Adrenal gland (tissue), 12 donors: ENCODE measurements around the gene FURIN. TPM values are rescaled to one million over a fixed set of nuclear protein-coding genes. Genes with fewer than 3 reads are reported as not detected.

Source experiments
- DNase-seq, 7 donors: peaks; one replicate each; pipeline ENCODE4 v3.0.0-alpha.2; 2019 to 2020
- H3K27ac ChIP-seq, 5 donors: fragments of 200-600 bp; sonication (generic) in 4 of 5; 1 replicate in 3 of 5; 2 replicates in 2 of 5; pipeline versions ENCODE4 v1.5.1 to v1.8.0; 2016 to 2020; ENCODE audit warnings: mild to moderate bottlenecking in 1 of 5
- H3K27me3 ChIP-seq: fragments of 200-600 bp; 2 replicates; pipeline ENCODE4 v1.8.0; 2021
- H3K36me3 ChIP-seq, 2 donors: fragments of 200-600 bp; replicated peaks in 1 of 2; 1 replicate in 1 of 2; 2 replicates in 1 of 2; pipeline versions ENCODE4 v1.5.1 to v1.8.0; 2018 to 2022
- H3K4me1 ChIP-seq, 2 donors: fragments of 200-600 bp; replicated peaks in 1 of 2; 1 replicate in 1 of 2; 2 replicates in 1 of 2; pipeline versions ENCODE4 v1.5.1 to v1.8.0; 2018 to 2021
- H3K4me3 ChIP-seq, 4 donors: fragments of 200-600 bp; sonication (generic) in 3 of 4; one replicate each; pipeline ENCODE4 v1.5.1; 2016 to 2018
- H3K9me3 ChIP-seq, 3 donors: fragments of 200-600 bp; sonication (generic) in 1 of 3; replicated peaks in 1 of 3; 1 replicate in 2 of 3; 2 replicates in 1 of 3; pipeline versions ENCODE4 v1.5.1 to v1.8.0; 2016 to 2021
- CTCF ChIP-seq, 6 experiments: fragments of 450-650 bp in 4 of 6; fragments of 200-600 bp in 2 of 6; sonication (generic) in 1 of 6; IDR thresholded peaks; 1 replicate in 5 of 6; 2 replicates in 1 of 6; pipeline versions ENCODE4 v1.5.1 to v1.8.0; 2016 to 2021; ENCODE audit warnings: antibody characterized with exemption in 6 of 6, mild to moderate bottlenecking in 2 of 6, moderate library complexity in 1 of 6
- POLR2A ChIP-seq, 2 donors: fragments of 450-650 bp; IDR thresholded peaks; one replicate each; pipeline ENCODE4 v1.6.1; 2017; ENCODE audit warnings: antibody characterized with exemption in 2 of 2, mild to moderate bottlenecking in 2 of 2, moderate library complexity in 1 of 2
- WGBS, 4 donors: extraction: QIAGEN DNeasy Blood & Tissue Kit in 2 of 4; methylation state at CpG; one replicate each; pipeline versions ENCODE4 v1.1.5 to v1.1.7; 2013 to 2017; 5-methylcytosine and 5-hydroxymethylcytosine counted together
- intact Hi-C, 2 donors: fragments of 100-400 bp; cut with DNase I; formaldehyde crosslinking; loops; one replicate each; pipeline versions ENCODE4 v1.14.1 to v1.15.0; 2022 to 2023
- polyA plus RNA-seq, 3 donors: library from polyadenylated mRNA; stranded (reverse); fragments of 200-250 nt in 2 of 3; fragments of 350-450 nt in 1 of 3; fragmentation: Illumina TruSeq in 1 of 3; extraction: RNeasy Lipid Tissue Mini Kit (QIAGEN cat#74804) in 1 of 3; gene quantifications; one replicate each; pipeline ENCODE4 v1.2.3, GENCODE V29; 2013 to 2014
- total RNA-seq, 9 donors: library from RNA; depleted of rRNA in 4 of 9; stranded (reverse); fragments of >200 nt in 4 of 9; fragments of 120-200 nt in 1 of 9; fragmentation: NEBNext Ultra II Directional in 1 of 9; extraction: Animal tissue kit (Norgen Biotek cat#: 25700) in 1 of 9; gene quantifications; one replicate each; pipeline versions ENCODE4 v1.1.0 to v1.2.4, GENCODE V29; 2013 to 2023
- donor health status: healthy with polysubstance abuse.
- donor health status: Bipolar disorder and iron deficiency.
- donor health status: DM: yes; HTN: yes; CAD: no.
- donor health status: DM: no; HTN: no; CAD: no.
- donor health status: DM: no; HTN: no; CAD: no.
- donor health status: DM: yes; HTN: yes; CAD: no.

Gene FURIN
- total and polyA plus RNA-seq, 12 donors: 11.5 to 119 (median 45.2) TPM

DNA sequence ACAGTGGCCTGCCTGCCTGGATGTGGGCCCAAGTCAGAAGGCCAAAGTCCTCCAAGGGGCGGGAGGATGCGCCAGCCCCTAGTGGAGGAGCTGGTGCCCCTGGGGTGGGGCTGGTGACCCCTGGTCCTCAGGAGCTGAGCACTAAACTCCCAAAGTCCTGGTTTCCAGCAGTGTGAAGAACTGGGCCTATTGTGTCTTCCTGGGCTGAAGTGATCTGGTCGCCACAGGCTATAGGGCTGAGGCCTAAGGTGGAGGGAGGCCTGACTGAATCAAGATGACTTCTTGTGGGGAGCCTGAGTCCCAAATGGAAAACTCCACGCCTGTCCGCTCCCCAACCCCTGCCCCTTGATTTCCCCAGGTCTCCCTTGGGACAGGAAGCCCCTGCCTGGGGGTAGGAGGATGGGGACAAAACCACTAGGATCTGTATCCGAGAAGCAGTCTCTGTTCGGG lies 15.2 kb downstream of the FURIN start:
- peak overlapping the region in 2 of 4 donors; percentile 10 to 63 for H3K4me3 ChIP-seq
- intact Hi-C loops: loop anchor here (5.0 to 10.0 kb wide), 3 partner anchors 169 to 236 kb away; partner anchors contain the start of gene BLM (in 1 of the 2)
- no peak for TF ChIP-seq CTCF (IDR thresholded peaks at IDR 0.05)
- no peak for TF ChIP-seq POLR2A (IDR thresholded peaks at IDR 0.05)
- peaks cover 0 to 52% of the 10 kb centered on the region in 2 donors for H3K36me3 ChIP-seq
- H3K27ac ChIP-seq: peak overlapping the region in 4 of 5 donors; percentile 68 to 95 (median 91)
- peaks cover 0 to 33% of the 10 kb centered on the region in 2 donors for H3K4me1 ChIP-seq
- DNase-seq: no peak
- no peaks in the 10 kb centered on the region for H3K9me3 ChIP-seq
- 59 to 77% (median 60%) methylated on average over 4 to 7 of the region's 7 CpGs for WGBS, 4 donors
- no peaks in the 10 kb centered on the region for H3K27me3 ChIP-seq

- Histone ChIP-seq H3K4me1 (peaks cover 0 to 33% of the 10 kb centered on the region in 2 donors), H3K36me3 (peaks cover 0 to 49% of the 10 kb centered on the region in 2 donors), H3K27me3 (no peaks in the 10 kb centered on the region), H3K9me3 (no peaks in the 10 kb centered on the region), H3K27ac (peak within 1 kb of the TSS; percentile 53 to 95 (median 91)), H3K4me3 (peak within 1 kb of the TSS in 2 of 4 donors; percentile 10 to 63)
- WGBS, 4 donors: 10 to 21% (median 16%) methylated on average over 6 to 58 of the region's 58 CpGs
- peak; percentile 50 to 74 (median 56) for DNase-seq
- TF ChIP-seq CTCF (IDR thresholded peaks at IDR 0.05) (no peak), POLR2A (IDR thresholded peaks at IDR 0.05) (peak; percentile 39 to 51)
- intact Hi-C loops: loop anchor here (5.0 to 10.0 kb wide), 3 partner anchors 169 to 237 kb away; partner anchors contain the start of gene BLM (in 1 of the 2)
Observed at GRCh38 chr15:90883976-90884718, 15.8 kb downstream of the FURIN start, which contains the start of gene FES. FES (plus strand) TSS chr15:90884504; CDS start chr15:90885046, 542 bp downstream.

- H3K9me3 ChIP-seq: no peaks in the 10 kb centered on the region
- intact Hi-C loops: loop anchor here (5.0 to 10.0 kb wide), 3 partner anchors 170 to 238 kb away; partner anchors contain the start of gene BLM (in 1 of the 2)
- TF ChIP-seq CTCF (IDR thresholded peaks at IDR 0.05) (no peak), POLR2A (IDR thresholded peaks at IDR 0.05) (no peak)
- peaks cover 0 to 33% of the 10 kb centered on the region in 2 donors for H3K4me1 ChIP-seq
- DNase-seq: no peak
- peak overlapping the region in 2 of 4 donors; percentile 10 to 63 for H3K4me3 ChIP-seq
- peak overlapping the region; percentile 53 to 95 (median 91) for H3K27ac ChIP-seq
- no peaks in the 10 kb centered on the region for H3K27me3 ChIP-seq
- 52 to 95% (median 67%) methylated on average over 4 to 16 of the region's 16 CpGs for WGBS, 4 donors
- H3K36me3 ChIP-seq: peaks cover 0 to 49% of the 10 kb centered on the region in 2 donors
Observed at GRCh38 chr15:90884719-90885431, 16.5 kb downstream of the FURIN start.
